HFFc6 (cell line): Measurements from ENCODE around the gene CTNNA2. TPM values are rescaled to one million over a fixed set of nuclear protein-coding genes. Genes with fewer than 3 reads are reported as not detected.

Source experiments
- DNase-seq: peaks from one replicate; pipeline ENCODE4 v3.0.0-alpha.2; 2018
- H3K27ac Mint-ChIP-seq: 2 replicates; pipeline ENCODE4 v1.8.0; 2020; ENCODE audit warnings: mild to moderate bottlenecking, mixed read lengths
- H3K27me3 Mint-ChIP-seq: 2 replicates; pipeline ENCODE4 v1.8.0; 2021; ENCODE audit warnings: mild to moderate bottlenecking, moderate library complexity, mixed read lengths; ENCODE audit not compliant: insufficient read depth
- H3K36me3 Mint-ChIP-seq: 2 replicates; pipeline ENCODE4 v1.8.0; 2021; ENCODE audit warnings: low read depth, mixed read lengths
- H3K4me1 Mint-ChIP-seq: 2 replicates; pipeline ENCODE4 v1.8.0; 2020; ENCODE audit warnings: low read depth, mixed read lengths
- H3K4me3 Mint-ChIP-seq: 2 replicates; pipeline ENCODE4 v1.8.0; 2020; ENCODE audit warnings: mild to moderate bottlenecking, moderate library complexity, mixed read lengths
- H3K9me3 Mint-ChIP-seq: 2 replicates; pipeline ENCODE4 v1.8.0; 2020; ENCODE audit warnings: mild to moderate bottlenecking, mixed read lengths
- CTCF ChIP-seq: fragments of 200-600 bp; sonication (generic); IDR thresholded peaks from 2 replicates; pipeline ENCODE4 v1.5.0; 2021; ENCODE audit warnings: antibody characterized with exemption, mild to moderate bottlenecking
- total RNA-seq, 6 experiments: library from RNA; stranded (reverse); fragmentation: NEBNext Ultra II Directional; extraction: Animal tissue kit (Norgen Biotek cat#: 25700); gene quantifications; 2 replicates in 1 of 6; 3 replicates in 5 of 6; pipeline ENCODE4 v1.2.3, GENCODE V29; 2021

Gene CTNNA2
- total RNA-seq, 6 experiments from 2014 or later: not detected

GRCh38 chr2:79573895-79574674 lies 61.2 kb downstream of the CTNNA2 start:
- no peaks in the 10 kb centered on the region for H3K4me1 Mint-ChIP-seq
- H3K9me3 Mint-ChIP-seq: peaks cover 9% of the 10 kb centered on the region; the same call in 1 of the 2 replicates
- no peaks in the 10 kb centered on the region for H3K36me3 Mint-ChIP-seq
- no peak overlapping the region for H3K4me3 Mint-ChIP-seq
- DNase-seq: no peak
- no peaks in the 10 kb centered on the region for H3K27me3 Mint-ChIP-seq
- no peak for TF ChIP-seq CTCF
- H3K27ac Mint-ChIP-seq: no peak overlapping the region

GRCh38 chr2:79576451-79576850 lies 63.6 kb downstream of the CTNNA2 start:
- Mint-ChIP-seq H3K4me1 (no peaks in the 10 kb centered on the region), H3K9me3 (peaks cover 6% of the 10 kb centered on the region; the same call in 1 of the 2 replicates), H3K4me3 (no peak overlapping the region), H3K36me3 (no peaks in the 10 kb centered on the region), H3K27me3 (no peaks in the 10 kb centered on the region; the same call in 1 of the 2 replicates), H3K27ac (no peak overlapping the region)
- no peak for DNase-seq
- no peak for TF ChIP-seq CTCF

- no peaks in the 10 kb centered on the region for H3K36me3 Mint-ChIP-seq
- no peak for TF ChIP-seq CTCF
- H3K9me3 Mint-ChIP-seq: no peaks in the 10 kb centered on the region
Observed at GRCh38 chr2:79578952-79579351, 66.1 kb downstream of the CTNNA2 start.

GRCh38 chr2:79580175-79580574 lies 67.3 kb downstream of the CTNNA2 start:
- no peaks in the 10 kb centered on the region for H3K9me3 Mint-ChIP-seq
- no peak overlapping the region for H3K4me3 Mint-ChIP-seq
- H3K36me3 Mint-ChIP-seq: no peaks in the 10 kb centered on the region
- peak; percentile 14; the same call in 1 of the 2 replicates for TF ChIP-seq CTCF
- no peaks in the 10 kb centered on the region for H3K4me1 Mint-ChIP-seq
- DNase-seq: no peak
- H3K27me3 Mint-ChIP-seq: no peaks in the 10 kb centered on the region; the same call in 1 of the 2 replicates
- no peak overlapping the region for H3K27ac Mint-ChIP-seq

More at GRCh38 chr2:79578952-79579351, 66.1 kb downstream of the CTNNA2 start:
- no peak for DNase-seq
- no peaks in the 10 kb centered on the region for H3K4me1 Mint-ChIP-seq
- H3K27ac Mint-ChIP-seq: no peak overlapping the region
- H3K4me3 Mint-ChIP-seq: no peak overlapping the region
- no peaks in the 10 kb centered on the region; the same call in 1 of the 2 replicates for H3K27me3 Mint-ChIP-seq

GRCh38 chr2:79585701-79586433 lies 73.0 kb downstream of the CTNNA2 start:
- H3K27ac Mint-ChIP-seq: peak overlapping the region; percentile 24; the same call in 1 of the 2 replicates
- no peak for TF ChIP-seq CTCF
- H3K4me1 Mint-ChIP-seq: peaks cover 12% of the 10 kb centered on the region
- peak; percentile 29 for DNase-seq
- no peaks in the 10 kb centered on the region for H3K27me3 Mint-ChIP-seq
- H3K9me3 Mint-ChIP-seq: no peaks in the 10 kb centered on the region
- no peaks in the 10 kb centered on the region for H3K36me3 Mint-ChIP-seq
- H3K4me3 Mint-ChIP-seq: peak overlapping the region; percentile 1; the same call in 1 of the 2 replicates
